GM12874 (cell line): ENCODE measurements around the gene PRAMEF1.

Source experiments
- TF ChIP-seq, protein P1 (sequence below): IDR thresholded peaks from 2 replicates; pipeline ENCODE4 v1.5.1; 2011; ENCODE audit warnings: low read depth, mild to moderate bottlenecking, control low read depth, low read length, moderate library complexity; ENCODE audit not compliant: insufficient read depth

The PRAMEF1 gene

DNA sequence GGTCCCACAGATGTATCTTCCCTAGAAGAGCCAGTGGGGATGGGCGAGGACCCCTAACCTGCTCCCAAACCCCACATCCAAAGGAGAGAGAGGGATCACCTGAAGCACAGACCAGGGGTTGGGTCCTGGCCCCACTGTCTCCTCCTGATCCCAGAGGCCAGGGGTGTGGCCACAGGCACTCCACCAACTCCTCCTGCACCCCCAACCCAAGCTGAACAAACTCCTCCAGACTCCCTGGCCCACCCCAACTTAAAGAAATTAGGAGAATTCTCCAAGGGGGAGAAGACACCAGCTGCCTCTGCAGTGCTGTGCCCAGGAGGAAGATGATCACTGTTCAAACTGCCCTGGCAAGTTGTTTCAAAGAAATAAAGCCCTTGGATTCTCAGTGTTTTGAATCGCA lies 22.2 kb upstream of the PRAMEF1 start:
- TF ChIP-seq, protein P1, sequence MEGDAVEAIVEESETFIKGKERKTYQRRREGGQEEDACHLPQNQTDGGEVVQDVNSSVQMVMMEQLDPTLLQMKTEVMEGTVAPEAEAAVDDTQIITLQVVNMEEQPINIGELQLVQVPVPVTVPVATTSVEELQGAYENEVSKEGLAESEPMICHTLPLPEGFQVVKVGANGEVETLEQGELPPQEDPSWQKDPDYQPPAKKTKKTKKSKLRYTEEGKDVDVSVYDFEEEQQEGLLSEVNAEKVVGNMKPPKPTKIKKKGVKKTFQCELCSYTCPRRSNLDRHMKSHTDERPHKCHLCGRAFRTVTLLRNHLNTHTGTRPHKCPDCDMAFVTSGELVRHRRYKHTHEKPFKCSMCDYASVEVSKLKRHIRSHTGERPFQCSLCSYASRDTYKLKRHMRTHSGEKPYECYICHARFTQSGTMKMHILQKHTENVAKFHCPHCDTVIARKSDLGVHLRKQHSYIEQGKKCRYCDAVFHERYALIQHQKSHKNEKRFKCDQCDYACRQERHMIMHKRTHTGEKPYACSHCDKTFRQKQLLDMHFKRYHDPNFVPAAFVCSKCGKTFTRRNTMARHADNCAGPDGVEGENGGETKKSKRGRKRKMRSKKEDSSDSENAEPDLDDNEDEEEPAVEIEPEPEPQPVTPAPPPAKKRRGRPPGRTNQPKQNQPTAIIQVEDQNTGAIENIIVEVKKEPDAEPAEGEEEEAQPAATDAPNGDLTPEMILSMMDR: no peak

GRCh38 chr1:12769976-12770505 lies 21.2 kb upstream of the PRAMEF1 start:
- TF ChIP-seq, protein P1: no peak

GRCh38 chr1:12770620-12771019 lies 20.6 kb upstream of the PRAMEF1 start:
- TF ChIP-seq, protein P1: no peak

GRCh38 chr1:12771186-12771585 lies 20.0 kb upstream of the PRAMEF1 start:
- TF ChIP-seq, protein P1: no peak

- TF ChIP-seq, protein P1: no peak
Measured at GRCh38 chr1:12772520-12772919, 18.7 kb upstream of the PRAMEF1 start.

DNA sequence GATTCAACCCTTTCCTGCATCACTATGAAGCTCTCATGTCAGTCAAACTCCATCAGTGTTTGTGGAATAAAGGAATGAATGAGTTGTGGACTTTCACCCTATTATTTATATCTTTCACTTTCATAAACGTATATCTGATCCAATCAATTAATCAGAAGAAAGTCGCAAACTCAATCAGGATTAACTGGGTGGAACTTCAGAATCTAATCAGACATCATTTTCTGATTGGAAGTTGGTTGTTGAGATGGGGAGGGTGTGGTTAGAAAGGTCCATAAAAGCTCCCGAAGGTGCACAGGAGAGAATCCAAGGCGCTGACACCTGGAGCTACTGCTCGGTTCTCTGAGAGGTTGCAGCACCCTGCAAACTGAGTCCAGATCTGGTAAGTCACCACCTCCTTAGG lies 17.8 kb upstream of the PRAMEF1 start, which contains the start of gene PRAMEF12:
PRAMEF12 (plus strand) TSS at position 301 of the 400 bp plus-strand sequence. CDS start 1,130 bp downstream, outside the sequence.
- TF ChIP-seq, protein P1: no peak

DNA sequence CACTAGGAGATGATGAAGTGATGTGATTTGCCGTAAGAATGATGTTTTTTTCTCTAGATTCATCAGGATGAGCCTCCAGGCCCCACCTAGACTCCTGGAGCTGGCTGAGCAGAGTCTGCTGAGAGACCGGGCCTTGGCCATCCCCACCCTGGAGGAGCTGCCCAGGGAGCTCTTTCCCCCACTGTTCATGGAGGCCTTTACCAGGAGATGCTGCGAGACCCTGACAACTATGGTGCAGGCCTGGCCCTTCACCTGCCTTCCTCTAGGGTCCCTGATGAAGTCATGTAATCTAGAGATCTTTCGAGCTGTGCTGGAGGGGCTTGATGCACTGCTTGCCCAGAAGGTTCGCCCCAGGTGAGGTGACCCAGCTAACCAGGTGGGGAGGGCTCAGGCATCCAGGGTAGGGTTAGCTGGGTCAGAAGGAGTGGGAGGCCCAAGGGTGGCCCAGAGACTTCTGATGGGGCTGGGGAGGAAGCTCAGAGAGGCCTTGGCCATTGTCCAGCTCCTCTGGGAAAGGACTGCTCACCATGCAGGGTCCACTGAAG lies 16.3 kb upstream of the PRAMEF1 start:
- TF ChIP-seq, protein P1: no peak
